Lower leg skin (tissue), 4 donors: Measurements from ENCODE around the gene GGTA1. TPM values are rescaled to one million over a fixed set of nuclear protein-coding genes. Genes with fewer than 3 reads are reported as not detected.
A peak's percentile ranks its signal among the peaks of the same experiment; 100 is the strongest.

Source experiments
- DNase-seq, 2 donors: peaks; one replicate each; pipeline ENCODE4 v3.0.0-alpha.2; 2019; ENCODE audit warnings: low spot score in 2 of 2
- H3K4me3 ChIP-seq: fragments of 200-600 bp; sonication (generic); 2 replicates; pipeline ENCODE4 v1.5.1; 2017; ENCODE audit warnings: mild to moderate bottlenecking, low read depth; ENCODE audit not compliant: poor library complexity, severe bottlenecking
- CTCF ChIP-seq, 3 donors: fragments of 450-650 bp; IDR thresholded peaks; one replicate each; pipeline ENCODE4 v1.5.1; 2016; ENCODE audit warnings: antibody characterized with exemption in 3 of 3, mild to moderate bottlenecking in 3 of 3, moderate library complexity in 2 of 3
- POLR2A ChIP-seq, 2 donors: fragments of 450-650 bp; IDR thresholded peaks; one replicate each; pipeline ENCODE4 v1.6.1; 2016 to 2017; ENCODE audit warnings: antibody characterized with exemption in 2 of 2, mild to moderate bottlenecking in 1 of 2, moderate library complexity in 1 of 2
- WGBS, 2 donors: methylation state at CpG; one replicate each; pipeline ENCODE4 v1.1.5; 2018; 5-methylcytosine and 5-hydroxymethylcytosine counted together
- intact Hi-C: fragments of 100-400 bp; cut with DNase I; formaldehyde crosslinking; loops from one replicate; pipeline ENCODE4 v1.15.0; 2023; ENCODE audit warnings: low total_unique reads
- total RNA-seq, 4 donors: library from RNA; depleted of rRNA; stranded (reverse); fragments of >200 nt; gene quantifications; one replicate each; pipeline ENCODE4 v1.1.0, GENCODE V29; 2016

The GGTA1 gene
- total RNA-seq, 4 donors from 2014 or later = 5.4 to 11.9 (median 8.0) TPM

GRCh38 chr9:121485623-121486022, 14.0 kb downstream of the GGTA1 start:
- peak in 1 of 2 donors; percentile 29 for DNase-seq
- H3K4me3 ChIP-seq = no peak overlapping the region
- 85 to 88% methylated on average over 4 of the region's 4 CpGs for WGBS, 2 donors
- TF ChIP-seq CTCF (IDR thresholded peaks at IDR 0.05) = no peak
- no peak for TF ChIP-seq POLR2A (IDR thresholded peaks at IDR 0.05)
- intact Hi-C loops = no loop called here

DNA sequence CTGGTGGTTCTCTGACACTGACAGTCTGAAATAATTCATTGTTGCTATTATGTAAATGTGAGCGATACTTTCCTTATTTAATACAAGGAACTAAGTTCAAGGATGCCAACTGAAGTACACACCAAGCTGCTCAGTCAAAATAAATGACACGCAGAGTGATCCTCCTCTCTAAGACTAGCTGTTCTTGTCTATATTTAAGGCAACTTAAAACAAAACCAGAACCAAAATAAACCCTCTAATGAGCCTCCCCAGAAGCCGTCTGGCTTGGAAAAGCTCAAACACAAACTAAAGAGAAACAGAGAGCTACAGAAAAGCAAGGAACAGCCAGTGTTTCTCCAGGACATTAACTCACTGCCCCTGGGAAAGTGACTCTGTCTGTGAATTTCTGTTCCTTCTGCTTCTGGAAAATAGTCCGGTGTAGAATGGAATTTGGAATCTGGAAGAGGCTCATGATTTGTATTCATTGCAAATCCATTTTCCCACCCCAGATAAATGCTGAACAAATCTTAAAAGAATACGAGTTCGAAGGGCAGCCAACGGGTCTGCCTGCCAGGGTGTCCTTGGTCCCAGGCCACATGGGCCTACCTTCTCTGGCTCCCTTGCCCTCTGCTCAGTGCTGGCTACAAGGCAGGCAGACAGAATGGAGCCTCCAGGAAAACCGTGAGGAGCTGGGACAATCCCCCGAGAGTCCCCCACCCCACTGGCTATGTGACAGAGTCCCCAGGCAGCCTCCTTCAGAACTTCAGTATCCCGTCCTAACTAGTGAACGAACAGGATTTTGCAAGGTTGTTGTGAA, 14.8 kb downstream of the GGTA1 start:
- intact Hi-C loops = no loop called here
- TF ChIP-seq CTCF (IDR thresholded peaks at IDR 0.05) = no peak
- TF ChIP-seq POLR2A (IDR thresholded peaks at IDR 0.05) = no peak
- no peak overlapping the region for H3K4me3 ChIP-seq
- no peak for DNase-seq
- WGBS, 2 donors = 49 to 59% methylated on average over 11 of the region's 11 CpGs

DNA sequence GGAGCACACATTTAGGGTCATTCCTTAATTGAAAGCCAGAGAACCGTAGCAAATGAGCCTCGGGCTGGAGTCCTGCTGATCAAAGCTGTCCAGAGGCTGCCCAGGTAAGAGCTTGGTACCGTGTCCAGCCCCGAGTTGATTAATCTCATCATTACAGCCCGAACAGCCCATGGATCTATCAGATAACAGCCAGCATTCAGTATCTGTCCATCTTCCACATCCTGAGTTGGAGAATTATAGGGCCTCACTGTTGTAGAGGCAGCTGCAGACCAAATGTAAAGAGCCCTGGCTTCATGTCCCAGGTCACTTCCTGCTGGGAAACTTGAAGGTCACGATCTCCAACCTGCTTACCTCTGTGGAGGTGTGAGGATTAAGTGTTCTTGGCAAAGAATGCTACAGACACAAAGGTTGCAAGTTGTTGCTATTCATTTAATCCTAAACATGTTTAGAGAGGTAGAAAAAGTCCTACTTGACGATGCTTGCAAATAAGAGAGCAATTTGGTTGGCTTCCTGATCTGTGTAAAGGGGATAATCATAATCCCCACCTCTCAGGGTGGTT, 16.1 kb downstream of the GGTA1 start:
- intact Hi-C loops = no loop called here
- no peak for TF ChIP-seq POLR2A (IDR thresholded peaks at IDR 0.05)
- no peak for TF ChIP-seq CTCF (IDR thresholded peaks at IDR 0.05)
- WGBS, 2 donors = 66 to 75% methylated on average over 7 of the region's 7 CpGs
- no peak overlapping the region for H3K4me3 ChIP-seq
- DNase-seq = no peak

DNA sequence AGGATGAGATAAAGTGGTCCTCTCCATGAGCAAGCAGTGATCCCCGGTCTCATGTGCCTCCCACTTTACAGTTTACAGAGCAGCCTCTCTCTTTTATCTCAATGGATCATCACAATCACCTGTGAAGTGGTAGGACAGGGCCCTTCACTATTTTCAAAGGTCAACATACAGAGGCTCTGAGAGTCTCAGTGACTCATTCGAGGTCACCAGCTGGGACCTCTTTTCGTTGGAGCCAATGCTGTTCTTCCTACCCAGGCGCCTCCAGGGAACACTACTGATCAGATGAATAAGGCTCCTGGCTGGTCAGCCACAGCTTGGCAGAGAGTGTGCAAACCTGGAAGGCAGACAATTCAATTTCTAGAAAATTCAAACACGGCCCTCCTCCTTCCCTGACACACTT, 16.6 kb downstream of the GGTA1 start:
- H3K4me3 ChIP-seq = no peak overlapping the region
- TF ChIP-seq POLR2A (IDR thresholded peaks at IDR 0.05) (no peak), CTCF (IDR thresholded peaks at IDR 0.05) (no peak)
- whole genome bisulfite sequencing, 2 donors = 74 to 75% methylated on average over 5 of the region's 5 CpGs
- intact Hi-C loops = no loop called here
- no peak for DNase-seq

GRCh38 chr9:121478816-121479676, 20.6 kb downstream of the GGTA1 start:
- TF ChIP-seq POLR2A (IDR thresholded peaks at IDR 0.05) (no peak), CTCF (IDR thresholded peaks at IDR 0.05) (no peak)
- 38 to 63% methylated on average over 8 of the region's 8 CpGs for WGBS, 2 donors

More at GRCh38 chr9:121478816-121479676, 20.6 kb downstream of the GGTA1 start:
- intact Hi-C loops = no loop called here
- no peak for DNase-seq
- no peak overlapping the region for H3K4me3 ChIP-seq
